Measurements from ENCODE around the gene RPL10A.

RPL10A gene

GRCh38 chr6:35477551-35478179 is 9.5 kb downstream of the RPL10A start:
- no peak for DNase-seq (ENCODE audit: low spot score)
- no peak for TF ChIP-seq CTCF (IDR thresholded peaks at IDR 0.05; ENCODE audit: borderline replicate concordance, control extremely low read depth, extremely low read depth, insufficient read depth, missing control alignments)
- in situ Hi-C loops (cut with MboI; ENCODE audit: low sequenced_read_pairs, unreplicated experiment) = no loop called here

DNA sequence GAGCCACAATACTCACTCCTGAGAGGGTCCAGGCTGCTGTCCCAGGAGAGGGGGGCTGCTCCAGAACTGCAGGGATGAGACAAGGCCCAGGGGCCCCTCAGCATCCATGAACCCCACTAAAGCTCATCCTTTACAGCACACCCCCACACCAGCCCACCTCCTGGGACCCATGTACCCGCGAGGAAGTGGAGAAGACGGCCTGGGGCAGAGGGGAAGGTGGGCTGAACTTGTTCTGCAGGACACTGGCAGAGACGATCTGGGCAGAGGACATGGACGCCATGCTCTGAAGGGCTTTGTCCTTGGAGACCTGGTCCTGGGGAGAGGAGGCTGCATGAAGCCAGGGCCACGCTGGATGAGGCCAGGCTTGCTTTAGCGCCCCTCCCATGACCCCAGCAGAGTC is 10.1 kb downstream of the RPL10A start:
- no peak for TF ChIP-seq CTCF (IDR thresholded peaks at IDR 0.05; ENCODE audit: borderline replicate concordance, control extremely low read depth, extremely low read depth, insufficient read depth, missing control alignments)
- DNase-seq (ENCODE audit: low spot score) = no peak
- in situ Hi-C loops (cut with MboI; ENCODE audit: low sequenced_read_pairs, unreplicated experiment) = no loop called here

DNA sequence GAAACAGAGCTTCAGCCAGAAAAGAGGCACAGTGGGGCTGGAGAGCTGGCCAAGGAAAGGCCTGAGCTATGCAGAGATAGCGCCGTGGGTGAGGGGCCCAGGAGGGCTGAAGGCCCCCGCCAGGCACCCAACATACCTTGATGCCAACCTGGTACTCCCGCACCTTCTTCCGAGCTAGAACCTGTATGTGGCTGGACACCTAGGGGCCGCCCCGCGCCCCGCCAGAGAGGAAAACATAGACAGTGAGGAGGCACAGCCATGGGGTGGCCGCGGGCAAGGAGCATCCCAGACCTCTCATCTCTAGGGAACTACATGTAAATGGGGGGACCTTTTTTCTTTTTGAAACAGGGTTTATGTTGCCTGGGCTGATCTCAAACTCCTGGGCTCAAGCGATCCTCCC is 12.0 kb downstream of the RPL10A start:
- DNase-seq (ENCODE audit: low spot score) = no peak
- in situ Hi-C loops (cut with MboI; ENCODE audit: low sequenced_read_pairs, unreplicated experiment) = no loop called here
- no peak for TF ChIP-seq CTCF (IDR thresholded peaks at IDR 0.05; ENCODE audit: borderline replicate concordance, control extremely low read depth, extremely low read depth, insufficient read depth, missing control alignments)

DNA sequence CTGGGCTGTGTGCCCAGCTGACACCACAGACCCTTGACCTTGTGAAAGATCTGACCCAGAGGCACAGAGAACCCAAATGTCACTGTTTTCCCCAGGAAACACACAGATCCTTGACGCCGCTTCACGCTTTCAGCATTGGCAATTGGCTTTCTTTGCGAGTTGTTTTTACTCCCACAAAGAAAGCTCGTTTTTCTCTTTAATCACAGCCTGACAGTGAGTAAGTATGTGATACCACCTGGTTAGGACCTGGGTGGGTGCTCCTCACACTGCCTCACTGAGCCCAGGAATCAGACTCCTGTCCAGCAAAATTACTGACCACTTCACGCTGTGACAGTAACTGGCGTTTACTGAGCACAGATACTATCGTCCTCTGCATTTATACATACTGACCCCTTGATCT is 13.0 kb downstream of the RPL10A start:
- in situ Hi-C loops (cut with MboI; ENCODE audit: low sequenced_read_pairs, unreplicated experiment) = no loop called here
- DNase-seq (ENCODE audit: low spot score) = no peak
- TF ChIP-seq CTCF (IDR thresholded peaks at IDR 0.05; ENCODE audit: borderline replicate concordance, control extremely low read depth, extremely low read depth, insufficient read depth, missing control alignments) = no peak

DNA sequence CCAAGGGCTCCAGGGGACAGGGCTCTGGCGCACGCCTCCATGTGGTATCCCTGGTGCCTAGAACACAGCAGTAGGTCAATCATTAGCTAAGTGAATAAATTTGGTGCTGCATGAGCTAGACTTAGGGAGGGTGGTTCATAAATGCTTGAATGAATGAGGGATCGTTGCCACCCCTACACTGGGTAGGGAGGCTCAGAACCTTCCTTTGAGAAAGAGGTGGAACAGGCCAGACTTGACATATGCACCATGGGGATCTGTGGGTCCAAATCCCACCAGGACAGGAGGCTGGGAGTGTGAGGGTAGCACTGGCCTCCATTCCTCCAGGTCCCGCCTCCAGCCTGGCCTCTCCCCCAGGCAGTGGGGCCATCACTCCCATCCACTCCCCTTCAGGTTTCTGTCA is 14.9 kb downstream of the RPL10A start:
- in situ Hi-C loops (cut with MboI; ENCODE audit: low sequenced_read_pairs, unreplicated experiment) = no loop called here
- no peak for DNase-seq (ENCODE audit: low spot score)
- TF ChIP-seq CTCF (IDR thresholded peaks at IDR 0.05; ENCODE audit: borderline replicate concordance, control extremely low read depth, extremely low read depth, insufficient read depth, missing control alignments) = no peak

DNA sequence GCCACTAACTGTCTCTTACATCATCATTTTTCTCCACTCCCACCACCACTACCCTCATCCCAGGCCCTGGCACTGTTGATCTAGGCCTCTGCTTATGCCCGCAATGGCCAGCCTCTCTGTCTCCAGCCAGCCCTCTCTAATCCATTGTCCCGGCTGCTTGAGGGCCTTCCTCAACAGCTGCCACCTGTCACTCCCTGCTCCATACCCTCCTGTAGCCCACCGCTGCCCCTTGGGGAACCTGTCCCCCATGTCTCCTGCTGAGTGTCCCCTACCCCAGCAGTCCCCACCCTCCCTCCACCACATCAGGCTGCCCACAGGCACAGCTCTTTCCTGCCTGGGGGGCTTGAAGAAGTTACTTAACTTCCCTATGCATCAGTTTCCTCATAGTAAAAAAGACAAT is 15.3 kb downstream of the RPL10A start:
- in situ Hi-C loops (cut with MboI; ENCODE audit: low sequenced_read_pairs, unreplicated experiment) = no loop called here
- no peak for DNase-seq (ENCODE audit: low spot score)
- TF ChIP-seq CTCF (IDR thresholded peaks at IDR 0.05; ENCODE audit: borderline replicate concordance, control extremely low read depth, extremely low read depth, insufficient read depth, missing control alignments) = no peak
